ENCODE results near the gene SLC43A1. TPM values are rescaled to one million over a fixed set of nuclear protein-coding genes. Genes with fewer than 3 reads are reported as not detected.

The SLC43A1 gene
- total RNA-seq, 1 donor from 2014 or later = 48.5 TPM

DNA sequence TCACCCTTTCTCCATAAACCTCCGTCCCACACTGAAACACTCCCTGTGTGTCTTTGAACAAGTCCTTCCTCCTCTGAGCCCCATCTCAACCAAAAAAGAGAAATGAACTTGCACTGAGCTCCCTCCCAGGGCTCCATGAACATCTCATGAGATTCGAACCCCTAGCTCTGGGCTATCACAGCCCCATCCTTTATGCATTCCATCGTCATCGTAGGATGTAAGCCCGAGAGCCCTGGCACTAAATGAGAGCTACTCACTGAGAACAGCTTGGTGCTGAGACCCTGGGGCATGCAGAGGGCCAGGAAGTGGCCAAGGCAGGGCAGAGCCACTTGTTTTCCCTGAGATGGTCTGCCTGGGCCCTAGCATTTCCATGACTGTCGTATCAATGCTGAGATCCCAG, 75.7 kb downstream of the SLC43A1 start:
- no peak overlapping the region for H3K4me3 Mint-ChIP-seq (ENCODE audit: low read depth)
- TF ChIP-seq, protein P1, sequence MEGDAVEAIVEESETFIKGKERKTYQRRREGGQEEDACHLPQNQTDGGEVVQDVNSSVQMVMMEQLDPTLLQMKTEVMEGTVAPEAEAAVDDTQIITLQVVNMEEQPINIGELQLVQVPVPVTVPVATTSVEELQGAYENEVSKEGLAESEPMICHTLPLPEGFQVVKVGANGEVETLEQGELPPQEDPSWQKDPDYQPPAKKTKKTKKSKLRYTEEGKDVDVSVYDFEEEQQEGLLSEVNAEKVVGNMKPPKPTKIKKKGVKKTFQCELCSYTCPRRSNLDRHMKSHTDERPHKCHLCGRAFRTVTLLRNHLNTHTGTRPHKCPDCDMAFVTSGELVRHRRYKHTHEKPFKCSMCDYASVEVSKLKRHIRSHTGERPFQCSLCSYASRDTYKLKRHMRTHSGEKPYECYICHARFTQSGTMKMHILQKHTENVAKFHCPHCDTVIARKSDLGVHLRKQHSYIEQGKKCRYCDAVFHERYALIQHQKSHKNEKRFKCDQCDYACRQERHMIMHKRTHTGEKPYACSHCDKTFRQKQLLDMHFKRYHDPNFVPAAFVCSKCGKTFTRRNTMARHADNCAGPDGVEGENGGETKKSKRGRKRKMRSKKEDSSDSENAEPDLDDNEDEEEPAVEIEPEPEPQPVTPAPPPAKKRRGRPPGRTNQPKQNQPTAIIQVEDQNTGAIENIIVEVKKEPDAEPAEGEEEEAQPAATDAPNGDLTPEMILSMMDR (IDR thresholded peaks at IDR 0.05; ENCODE audit: unreplicated experiment) = no peak
- peaks cover 4% of the 10 kb centered on the region for H3K4me1 Mint-ChIP-seq (ENCODE audit: low read depth)
- H3K9me3 Mint-ChIP-seq (ENCODE audit: low read depth) = no peaks in the 10 kb centered on the region
- peaks cover 3% of the 10 kb centered on the region for H3K27me3 Mint-ChIP-seq
- no peak overlapping the region for H3K27ac Mint-ChIP-seq
- DNase-seq (ENCODE audit: low spot score, unreplicated experiment) = no peak
- H3K36me3 Mint-ChIP-seq (ENCODE audit: insufficient read depth) = no peaks in the 10 kb centered on the region

DNA sequence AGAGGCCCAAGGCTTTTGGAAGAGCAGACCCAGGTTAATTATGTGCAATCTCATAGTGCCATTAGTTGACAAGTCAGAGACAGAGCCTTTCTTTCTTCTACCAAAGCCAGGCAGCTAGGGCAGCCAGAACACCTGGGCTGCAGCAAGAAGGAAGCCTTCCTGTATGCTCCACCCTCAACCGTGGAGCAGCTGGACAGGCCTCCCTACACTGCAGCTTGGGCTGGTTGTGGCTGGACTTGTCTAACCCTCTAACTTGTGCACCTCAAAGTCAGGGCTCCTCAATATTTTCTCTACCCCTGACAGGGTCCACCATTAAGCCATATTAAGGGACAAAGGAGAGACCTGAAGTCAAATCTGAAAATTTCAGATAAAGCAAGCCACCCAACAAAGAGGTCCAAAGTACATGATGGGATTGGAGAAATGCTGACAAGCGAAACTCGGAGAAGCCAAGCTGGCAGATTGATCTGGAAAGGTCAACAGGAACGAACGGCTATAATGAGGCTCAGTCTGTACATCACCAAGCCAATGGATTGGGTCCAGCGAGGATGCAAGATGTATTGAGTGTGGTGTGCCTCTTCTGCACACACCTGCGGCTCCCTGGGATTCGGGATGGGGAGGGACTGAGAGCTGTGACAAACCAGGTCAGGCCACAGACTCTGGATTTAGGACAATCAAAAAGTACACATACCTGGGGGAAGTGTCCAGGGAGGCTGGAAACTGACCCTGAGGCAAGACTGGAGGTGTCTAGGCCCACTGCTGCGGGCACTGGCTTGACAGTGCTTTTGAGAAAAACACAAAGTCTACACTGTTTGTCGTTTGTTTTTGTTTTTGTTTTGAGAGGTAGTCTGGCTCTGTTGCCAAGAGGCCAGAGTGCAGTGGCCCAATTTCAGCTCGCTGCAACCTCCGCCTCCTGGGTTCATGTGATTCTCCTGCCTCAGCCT, 76.9 kb downstream of the SLC43A1 start:
- Mint-ChIP-seq H3K36me3 (ENCODE audit: insufficient read depth) (no peaks in the 10 kb centered on the region), H3K27me3 (peaks cover 3% of the 10 kb centered on the region), H3K27ac (no peak overlapping the region), H3K4me1 (ENCODE audit: low read depth) (peaks cover 4% of the 10 kb centered on the region), H3K4me3 (ENCODE audit: low read depth) (no peak overlapping the region), H3K9me3 (ENCODE audit: low read depth) (no peaks in the 10 kb centered on the region)
- no peak for DNase-seq (ENCODE audit: low spot score, unreplicated experiment)
- TF ChIP-seq, protein P1 (IDR thresholded peaks at IDR 0.05; ENCODE audit: unreplicated experiment) = no peak

DNA sequence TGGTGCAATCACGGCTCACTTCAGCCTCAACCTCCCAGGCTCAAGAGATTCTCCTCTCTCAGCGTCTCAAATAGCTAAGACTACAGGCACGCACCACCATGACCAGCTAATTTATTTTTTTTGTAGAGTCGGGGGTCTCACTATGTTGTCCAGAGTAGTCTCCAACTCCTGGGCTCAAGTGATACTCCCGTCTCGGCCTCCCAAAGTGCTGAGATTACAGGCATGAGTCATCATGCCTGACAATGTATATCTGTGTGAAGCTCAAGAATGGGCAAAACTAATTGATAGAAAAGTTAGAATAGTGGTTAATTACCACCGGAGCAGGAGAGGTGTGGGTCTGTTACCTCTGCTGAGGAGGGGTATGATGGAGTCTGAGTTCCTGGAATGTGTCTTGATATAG, 79.5 kb downstream of the SLC43A1 start:
- H3K27ac Mint-ChIP-seq = no peak overlapping the region
- H3K27me3 Mint-ChIP-seq = peaks cover 7% of the 10 kb centered on the region
- peaks cover 3% of the 10 kb centered on the region for H3K4me1 Mint-ChIP-seq (ENCODE audit: low read depth)
- no peaks in the 10 kb centered on the region for H3K9me3 Mint-ChIP-seq (ENCODE audit: low read depth)
- TF ChIP-seq, protein P1 (IDR thresholded peaks at IDR 0.05; ENCODE audit: unreplicated experiment) = no peak
- H3K36me3 Mint-ChIP-seq (ENCODE audit: insufficient read depth) = no peaks in the 10 kb centered on the region
- DNase-seq (ENCODE audit: low spot score, unreplicated experiment) = no peak
- no peak overlapping the region for H3K4me3 Mint-ChIP-seq (ENCODE audit: low read depth)

DNA sequence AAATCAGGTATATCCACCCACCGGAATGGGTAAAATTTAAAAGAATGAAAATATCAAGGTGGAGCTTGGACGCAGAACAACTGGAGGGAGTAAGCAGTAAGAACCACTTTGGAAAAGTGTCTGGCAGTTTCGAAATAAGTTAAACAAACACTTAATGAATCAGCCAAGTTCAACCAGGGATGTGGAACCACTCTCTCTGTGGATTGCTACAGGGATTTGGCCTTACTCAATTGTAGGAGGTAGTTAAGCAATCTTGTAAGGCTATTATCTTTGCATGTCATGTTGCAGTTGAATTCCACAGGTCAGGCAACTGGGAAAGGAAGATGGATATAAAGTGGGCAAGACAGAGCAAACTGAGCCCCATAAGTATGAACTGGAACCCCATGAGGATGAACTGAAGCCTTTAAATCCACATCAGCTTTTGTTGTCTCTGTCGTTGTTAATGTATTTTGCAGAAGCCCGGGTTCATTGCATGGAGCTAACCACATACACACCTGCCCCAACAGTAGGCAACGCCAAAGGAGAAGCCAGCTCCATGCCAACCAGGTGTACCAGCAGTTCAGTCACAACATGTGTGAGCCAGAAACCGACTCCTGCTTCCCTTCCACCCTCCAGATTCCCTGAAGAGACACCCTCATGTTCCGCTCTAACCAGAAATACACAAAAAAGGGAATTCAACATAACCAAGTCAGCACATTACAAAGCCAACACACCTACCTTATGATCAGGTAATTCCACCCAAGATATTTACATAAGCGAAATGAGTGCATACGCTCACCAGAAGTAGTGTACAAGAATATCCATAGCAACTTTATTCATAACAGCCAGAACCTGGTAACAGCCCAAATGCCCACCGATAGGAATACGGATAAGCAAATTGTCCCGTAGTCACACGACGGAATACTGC, 80.6 kb downstream of the SLC43A1 start:
- H3K4me3 Mint-ChIP-seq (ENCODE audit: low read depth) = no peak overlapping the region
- TF ChIP-seq, protein P1 (IDR thresholded peaks at IDR 0.05; ENCODE audit: unreplicated experiment) = no peak
- H3K4me1 Mint-ChIP-seq (ENCODE audit: low read depth) = peaks cover 2% of the 10 kb centered on the region
- H3K36me3 Mint-ChIP-seq (ENCODE audit: insufficient read depth) = no peaks in the 10 kb centered on the region
- no peak for DNase-seq (ENCODE audit: low spot score, unreplicated experiment)
- no peak overlapping the region for H3K27ac Mint-ChIP-seq
- H3K27me3 Mint-ChIP-seq = peaks cover 12% of the 10 kb centered on the region
- H3K9me3 Mint-ChIP-seq (ENCODE audit: low read depth) = no peaks in the 10 kb centered on the region

Other genes starting within 250 kb of the SLC43A1 start
- gene TNKS1BP1, start 190.8 kb downstream of the SLC43A1 start, total RNA-seq = 99.8 and 108 TPM in 2 replicates
- gene SSRP1, start 179.8 kb downstream of the SLC43A1 start, total RNA-seq = 126 and 131 TPM in 2 replicates
- not detected in 2 replicates for gene P2RX3, start 177.3 kb downstream of the SLC43A1 start, total RNA-seq
- not detected in 2 replicates for gene PRG3, start 134.6 kb downstream of the SLC43A1 start, total RNA-seq
- gene PRG2, start 125.1 kb downstream of the SLC43A1 start, total RNA-seq = not detected in 2 replicates
- gene SLC43A3, start 88.6 kb downstream of the SLC43A1 start, total RNA-seq = 21.5 and 24.6 TPM in 2 replicates
- gene RTN4RL2, start 55.2 kb downstream of the SLC43A1 start, total RNA-seq = 1.9 and 2.1 TPM in 2 replicates
- gene TIMM10, start 15.1 kb upstream of the SLC43A1 start, total RNA-seq = 63.4 and 63.5 TPM in 2 replicates
- gene SMTNL1, start 21.9 kb upstream of the SLC43A1 start, total RNA-seq = not detected in 2 replicates
- gene UBE2L6, start 52.0 kb upstream of the SLC43A1 start, total RNA-seq = 30.6 and 34.3 TPM in 2 replicates
- 190 and 196 TPM in 2 replicates for gene SERPING1, start 82.0 kb upstream of the SLC43A1 start, total RNA-seq
- 0.22 TPM in 2 replicates for gene YPEL4, start 134.2 kb upstream of the SLC43A1 start, total RNA-seq
- gene CLP1, start 142.1 kb upstream of the SLC43A1 start, total RNA-seq = 22.0 and 22.2 TPM in 2 replicates
- 56.7 and 60.1 TPM in 2 replicates for gene ZDHHC5, start 152.4 kb upstream of the SLC43A1 start, total RNA-seq
- 24.2 and 24.4 TPM in 2 replicates for gene MED19, start 196.5 kb upstream of the SLC43A1 start, total RNA-seq
- gene TMX2, start 196.9 kb upstream of the SLC43A1 start, total RNA-seq = 82.7 and 82.9 TPM in 2 replicates
- 206 and 223 TPM in 2 replicates for gene SELENOH, start 225.8 kb upstream of the SLC43A1 start, total RNA-seq
- gene BTBD18, start 236.1 kb upstream of the SLC43A1 start, total RNA-seq = not detected in 2 replicates
- gene CTNND1, start 246.1 kb upstream of the SLC43A1 start, total RNA-seq = 346 and 367 TPM in 2 replicates

Data from progenitor cell of endocrine pancreas (in vitro differentiated cells).